GM04503 (cell line): ENCODE measurements around the gene KCNK6.
"Not testable (repeated sequence)": the region's sequence is repeated elsewhere in the genome, so short reads cannot be mapped to it uniquely, and the experiment has no call there.

Experiments used
- DNase-seq: peaks from one replicate; pipeline ENCODE4 v3.0.0-alpha.2; 2012; ENCODE audit warnings: low read depth

KCNK6 gene

DNA sequence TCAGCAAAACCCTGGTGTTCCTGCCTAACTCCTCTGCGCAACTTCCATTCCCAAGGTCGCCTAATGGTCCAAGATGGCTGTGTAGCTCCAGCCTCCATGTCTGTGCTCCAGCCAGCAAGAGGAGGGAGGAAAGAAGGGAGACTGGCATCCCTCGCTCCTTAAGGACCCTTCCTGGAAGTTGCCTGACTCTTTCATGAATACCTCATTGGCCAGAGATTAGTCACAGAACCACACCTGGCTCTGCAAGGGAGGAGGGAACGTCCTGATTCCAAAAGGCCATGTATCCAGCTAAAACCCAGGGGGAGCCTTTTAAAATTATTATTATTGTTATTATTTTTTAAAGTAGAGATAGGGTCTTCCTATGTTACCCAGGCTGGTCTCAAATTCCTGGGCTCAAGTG, 4.8 kb downstream of the KCNK6 start:
- no peak for DNase-seq

DNA sequence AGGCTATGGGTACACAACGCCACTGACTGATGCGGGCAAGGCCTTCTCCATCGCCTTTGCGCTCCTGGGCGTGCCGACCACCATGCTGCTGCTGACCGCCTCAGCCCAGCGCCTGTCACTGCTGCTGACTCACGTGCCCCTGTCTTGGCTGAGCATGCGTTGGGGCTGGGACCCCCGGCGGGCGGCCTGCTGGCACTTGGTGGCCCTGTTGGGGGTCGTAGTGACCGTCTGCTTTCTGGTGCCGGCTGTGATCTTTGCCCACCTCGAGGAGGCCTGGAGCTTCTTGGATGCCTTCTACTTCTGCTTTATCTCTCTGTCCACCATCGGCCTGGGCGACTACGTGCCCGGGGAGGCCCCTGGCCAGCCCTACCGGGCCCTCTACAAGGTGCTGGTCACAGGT, 6.9 kb downstream of the KCNK6 start:
- DNase-seq: no peak

DNA sequence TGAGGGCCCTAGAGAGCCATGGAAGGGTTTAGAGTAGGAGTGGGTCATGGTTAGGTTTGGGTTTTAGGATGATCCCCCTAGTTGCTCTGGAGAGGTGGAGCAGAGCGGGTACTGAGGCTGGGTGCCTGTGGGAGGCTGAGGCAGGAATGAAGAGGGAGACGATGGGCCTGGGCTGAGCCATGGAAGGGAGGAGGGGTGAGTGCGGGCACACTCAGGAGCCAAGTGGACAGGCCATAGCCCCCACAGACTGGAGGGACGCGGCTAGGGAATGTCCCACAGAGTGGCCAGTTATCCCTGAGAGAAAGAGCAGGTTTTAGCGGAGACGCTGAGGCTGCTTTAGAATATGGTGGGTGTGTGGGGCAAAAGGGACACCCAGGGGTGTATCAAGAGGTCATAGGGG, 10.0 kb downstream of the KCNK6 start:
- DNase-seq: no peak

DNA sequence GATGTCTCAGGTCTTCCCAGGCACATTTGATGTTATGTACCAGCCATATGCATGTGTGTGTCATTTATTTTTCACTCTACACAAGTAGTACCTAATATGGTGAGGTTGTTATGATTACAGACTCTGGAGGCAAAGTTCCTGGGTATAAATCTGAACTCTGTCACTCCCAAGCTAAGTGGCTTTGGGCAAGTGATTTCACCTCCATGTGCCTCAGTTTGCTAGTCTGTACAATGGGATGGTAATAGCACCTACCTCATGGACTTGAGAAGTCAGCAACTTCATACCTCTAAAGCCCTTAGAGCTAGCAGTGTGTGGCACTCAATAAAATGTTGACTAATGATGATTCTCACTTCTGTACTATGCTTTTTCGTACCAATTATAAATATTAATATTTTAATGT, 12.1 kb downstream of the KCNK6 start:
- no peak for DNase-seq

DNA sequence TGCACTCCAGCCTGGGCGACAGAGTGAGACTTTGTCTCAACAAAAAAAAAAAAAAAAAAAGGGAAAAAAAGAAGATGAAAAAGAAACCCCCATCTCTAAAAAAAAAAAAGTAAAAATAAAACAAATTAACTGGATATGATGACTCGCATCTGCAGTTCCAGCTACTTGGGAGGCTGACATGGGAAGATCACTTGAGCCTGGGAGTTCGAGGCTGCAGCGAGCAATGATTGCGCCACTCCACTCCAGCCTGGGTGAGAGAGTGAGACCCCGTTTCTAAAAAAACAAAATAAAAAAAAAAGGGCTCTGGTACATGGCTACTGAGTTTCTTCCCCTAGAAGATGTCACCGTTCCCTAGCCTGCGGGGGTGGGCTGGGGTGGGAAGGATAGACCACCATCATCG, 13.6 kb downstream of the KCNK6 start:
- DNase-seq: no peak

DNA sequence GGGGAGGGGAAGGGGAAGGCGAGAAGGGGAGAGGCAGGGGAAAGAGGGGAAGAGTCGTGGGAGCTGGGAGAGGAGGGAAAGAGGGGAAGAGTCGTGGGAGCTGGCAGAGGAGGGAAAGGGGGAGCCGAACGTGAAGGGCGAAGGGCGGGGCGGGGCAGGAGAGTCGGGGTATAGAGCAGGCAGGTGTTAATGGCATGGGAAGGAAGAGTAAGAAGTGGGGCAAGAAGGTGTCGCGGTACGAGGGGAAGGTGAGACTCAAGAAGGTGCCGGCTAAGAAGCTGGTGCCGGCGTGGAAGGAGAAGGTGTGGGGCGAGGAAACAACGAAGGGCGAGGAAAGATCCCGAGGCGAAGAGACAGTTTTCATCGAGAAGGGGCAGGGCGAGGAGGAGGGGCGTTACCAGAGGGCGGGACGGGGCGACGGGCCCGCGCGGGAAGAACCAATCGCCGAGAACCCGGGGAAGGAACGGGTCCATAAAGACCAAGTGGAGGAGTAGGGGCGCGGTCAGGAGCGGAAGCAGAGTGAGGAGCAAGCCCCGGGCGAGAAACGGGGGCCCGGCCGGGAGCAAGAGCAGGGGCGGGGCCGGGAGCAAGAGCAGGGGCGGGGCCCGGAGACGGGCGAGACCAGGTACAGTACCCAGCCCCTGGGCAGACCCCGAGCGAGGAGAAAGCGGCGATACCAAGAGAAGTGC, 16.4 kb downstream of the KCNK6 start:
- peak; percentile 76 for DNase-seq

DNA sequence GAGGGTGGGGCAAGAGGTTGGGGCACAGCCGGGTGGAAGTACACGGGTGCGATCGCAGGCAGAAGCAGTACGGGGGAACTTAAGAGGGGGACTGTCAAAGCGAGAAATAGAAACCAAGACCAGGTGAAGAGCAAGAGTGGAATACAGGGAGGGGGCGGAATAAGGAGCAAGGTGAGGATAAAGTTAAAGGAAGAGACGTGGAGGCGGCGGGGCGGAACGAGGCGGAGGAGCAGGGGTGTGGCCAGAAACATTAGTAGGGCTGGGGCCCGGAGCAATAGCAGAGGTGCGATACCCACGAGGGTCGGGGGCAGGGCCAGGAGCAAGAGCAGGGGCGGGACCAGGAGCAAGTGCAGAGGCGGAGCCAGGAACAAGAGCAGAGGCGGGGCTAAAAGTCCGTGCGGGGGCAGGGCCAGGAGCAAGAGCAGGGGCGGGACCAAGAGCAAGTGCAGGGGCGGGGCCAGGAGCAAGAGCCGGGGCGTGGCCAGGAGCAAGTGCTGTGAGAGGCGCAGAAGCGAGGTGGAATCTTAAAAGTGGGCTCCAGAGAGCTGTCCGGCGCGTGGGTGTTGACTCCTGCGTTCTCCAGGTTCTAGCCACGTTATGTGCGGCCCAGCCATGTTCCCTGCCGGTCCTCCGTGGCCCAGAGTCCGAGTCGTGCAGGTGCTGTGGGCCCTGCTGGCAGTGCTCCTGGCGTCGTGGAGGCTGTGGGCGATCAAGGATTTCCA, 17.2 kb downstream of the KCNK6 start:
- peak; percentile 21 for DNase-seq

DNA sequence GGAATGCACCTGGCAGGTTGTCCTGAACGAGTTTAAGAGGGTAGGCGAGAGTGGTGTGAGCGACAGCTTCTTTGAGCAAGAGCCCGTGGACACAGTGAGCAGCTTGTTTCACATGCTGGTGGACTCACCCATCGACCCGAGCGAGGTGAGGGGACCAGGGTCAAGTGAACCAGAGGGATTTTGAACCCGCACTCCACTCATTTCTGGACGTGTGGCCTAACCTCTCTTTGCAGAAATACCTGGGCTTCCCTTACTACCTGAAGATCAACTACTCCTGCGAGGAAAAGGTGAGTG, 17.7 kb downstream of the KCNK6 start:
- DNase-seq: no peak

DNA sequence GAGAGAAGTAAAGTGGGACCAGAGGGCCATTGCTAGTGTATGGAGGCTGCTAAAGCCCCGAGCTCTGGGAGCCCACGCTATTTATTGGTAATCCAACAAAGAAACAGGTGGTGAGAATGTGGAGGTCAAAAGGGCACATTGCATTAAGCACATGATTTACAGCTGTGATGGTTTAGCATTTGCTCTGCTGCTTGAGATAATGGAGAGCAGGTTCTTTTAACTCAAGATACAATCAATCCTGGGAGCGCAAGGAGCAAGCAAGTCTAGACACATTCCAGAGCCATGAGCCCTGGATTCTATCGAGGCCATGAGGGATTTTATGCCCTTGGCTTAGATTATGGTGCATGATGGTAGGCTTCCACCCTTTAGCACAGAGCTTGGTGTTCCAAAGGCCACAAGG, 19.4 kb downstream of the KCNK6 start:
- not testable (repeated sequence) for DNase-seq

DNA sequence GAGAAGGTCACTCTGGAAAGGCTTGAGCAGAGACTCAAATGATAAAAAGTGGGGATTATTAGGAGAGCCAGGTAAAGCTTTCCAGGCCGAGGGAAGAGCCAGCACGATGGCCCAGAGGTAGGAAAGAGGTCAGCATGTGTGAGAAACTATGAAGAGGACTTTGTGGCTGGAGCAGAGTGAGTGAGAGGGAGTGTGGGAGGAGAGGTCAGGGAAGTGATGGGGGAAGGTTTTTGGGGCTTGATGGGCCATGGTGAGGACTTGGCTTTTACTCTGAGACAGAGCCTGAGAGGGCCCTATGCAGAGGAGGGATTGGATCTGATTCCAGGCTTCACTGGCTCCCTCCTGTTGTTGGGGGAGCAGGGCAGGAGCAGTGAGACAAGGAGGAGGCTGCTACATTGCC, 21.3 kb downstream of the KCNK6 start:
- no peak for DNase-seq

DNA sequence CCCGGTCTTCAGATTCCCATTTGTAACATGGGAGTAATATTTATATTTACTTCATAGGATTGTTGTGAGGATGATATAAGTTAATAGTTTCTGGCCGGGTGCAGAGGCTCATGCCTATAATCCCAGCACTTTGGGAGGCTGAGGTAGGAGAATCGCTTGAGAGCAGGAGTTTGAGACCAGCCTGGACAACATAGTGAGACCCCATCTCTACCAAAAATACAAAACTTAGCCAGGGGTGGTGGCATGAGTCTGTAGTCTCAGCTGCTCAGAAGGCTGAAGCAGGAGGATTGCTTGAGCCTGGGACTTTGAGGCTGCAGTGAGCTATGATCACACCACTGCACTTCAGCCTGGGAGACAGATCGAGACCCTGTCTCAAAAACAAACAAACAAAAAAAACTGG, 27.2 kb downstream of the KCNK6 start:
- DNase-seq: no peak

DNA sequence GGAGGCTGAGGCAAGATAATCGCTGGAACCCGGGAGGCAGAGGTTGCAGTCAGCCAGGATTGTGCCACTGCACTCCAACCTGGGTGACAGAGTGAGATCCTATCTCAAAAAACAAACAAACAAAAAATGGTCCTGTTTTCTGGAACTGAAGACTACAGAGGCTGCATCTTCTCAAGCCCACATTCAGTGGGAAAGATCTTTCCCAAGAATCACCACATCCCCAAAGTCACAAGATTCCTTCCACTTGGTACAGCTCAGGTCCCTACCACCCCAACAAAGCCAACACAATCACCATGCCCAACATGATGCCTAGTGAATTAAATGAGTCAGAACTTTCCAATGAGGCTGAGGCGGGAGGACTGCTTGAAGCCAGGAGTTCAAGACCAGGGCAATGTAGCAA, 31.2 kb downstream of the KCNK6 start:
- no peak for DNase-seq

DNA sequence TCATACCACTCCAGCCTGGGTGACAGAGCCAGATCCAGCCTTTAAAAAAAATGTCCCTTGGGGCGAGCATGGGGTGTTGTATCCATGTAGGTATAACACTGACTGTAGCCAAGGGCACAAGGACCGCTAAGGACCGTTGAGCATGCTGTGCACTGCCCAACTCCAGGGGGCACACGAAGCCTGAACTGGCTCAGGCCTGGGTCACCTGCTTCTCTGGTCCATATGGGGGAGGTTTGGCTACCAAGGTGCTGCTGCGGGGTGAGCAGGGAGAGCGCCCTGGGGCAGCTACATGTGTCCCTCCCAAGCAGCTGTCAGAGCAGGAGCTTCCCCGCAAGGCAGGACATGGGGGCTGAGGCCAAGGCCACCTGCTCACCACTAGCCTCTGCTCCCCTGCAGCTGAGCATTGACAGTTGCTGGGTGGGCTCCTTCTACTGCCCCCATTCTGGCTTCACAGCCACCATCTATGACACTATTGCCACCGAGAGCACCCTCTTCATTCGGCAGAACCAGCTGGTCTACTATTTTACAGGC, 32.3 kb downstream of the KCNK6 start:
- DNase-seq: no peak

DNA sequence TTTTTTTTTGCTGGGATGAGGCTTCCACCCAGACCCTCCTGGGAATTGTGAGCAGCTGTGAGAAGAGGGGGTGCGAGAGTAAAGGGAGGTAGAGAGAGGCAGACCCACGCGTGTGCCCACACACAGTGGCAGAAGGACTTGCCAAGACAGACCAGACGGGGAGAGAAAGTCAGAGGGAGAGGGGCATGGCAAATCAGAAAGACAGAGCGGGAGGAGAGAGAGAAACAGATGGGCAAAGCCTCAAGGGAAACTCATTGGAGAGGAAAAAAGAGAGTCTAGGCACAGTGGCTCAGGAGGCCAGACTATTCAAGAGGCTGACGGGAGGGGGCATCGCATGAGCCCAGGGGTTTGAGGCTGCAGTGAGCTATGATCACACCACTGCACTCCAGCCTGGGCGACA, 33.0 kb downstream of the KCNK6 start:
- DNase-seq: no peak

DNA sequence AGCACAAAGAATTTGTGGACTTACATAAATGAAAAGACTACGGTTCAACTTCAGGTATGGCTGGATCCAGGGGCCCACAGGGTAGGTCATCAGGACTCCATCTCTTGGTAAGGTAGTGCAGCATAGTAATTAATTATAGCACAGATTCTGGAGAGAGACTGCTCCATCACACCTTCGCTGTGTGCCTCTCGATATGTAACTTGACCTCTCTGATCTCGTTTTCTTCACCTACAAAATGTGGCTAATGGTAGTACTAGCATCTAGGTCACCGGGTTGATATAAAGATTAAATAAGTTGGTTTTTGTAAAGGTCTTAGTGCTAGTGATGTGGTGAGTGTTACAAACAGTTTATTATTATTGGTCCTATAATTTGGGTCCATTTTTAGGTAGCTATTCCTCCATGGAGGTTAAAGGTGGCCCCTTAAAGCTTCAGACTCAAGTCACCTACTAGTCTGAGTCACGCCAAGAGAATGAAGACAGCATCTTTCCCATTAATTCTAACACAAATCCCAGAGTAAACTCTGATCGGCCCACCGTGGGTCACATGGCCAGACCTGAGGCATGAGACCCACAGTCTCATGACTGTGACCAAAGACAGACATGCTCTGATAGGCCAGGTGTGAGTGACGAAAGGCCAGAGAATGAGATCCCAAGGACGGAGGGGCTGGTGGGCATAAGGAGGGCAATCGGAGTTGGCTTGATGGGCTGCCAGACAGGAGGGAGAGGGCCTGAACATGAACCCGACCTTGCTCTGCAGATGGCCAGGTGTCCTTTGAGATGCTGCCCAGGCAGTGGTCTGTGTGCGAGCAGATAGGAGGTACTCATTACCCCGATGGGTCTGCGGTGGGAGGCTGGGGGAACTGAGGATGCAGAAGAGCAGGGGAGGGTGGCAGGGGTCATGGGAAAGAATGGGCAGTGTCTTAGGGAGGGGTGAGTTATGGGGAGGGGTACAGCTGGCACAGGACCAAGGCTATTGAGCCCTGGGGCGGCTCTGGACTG, 36.4 kb downstream of the KCNK6 start:
- DNase-seq: no peak

DNA sequence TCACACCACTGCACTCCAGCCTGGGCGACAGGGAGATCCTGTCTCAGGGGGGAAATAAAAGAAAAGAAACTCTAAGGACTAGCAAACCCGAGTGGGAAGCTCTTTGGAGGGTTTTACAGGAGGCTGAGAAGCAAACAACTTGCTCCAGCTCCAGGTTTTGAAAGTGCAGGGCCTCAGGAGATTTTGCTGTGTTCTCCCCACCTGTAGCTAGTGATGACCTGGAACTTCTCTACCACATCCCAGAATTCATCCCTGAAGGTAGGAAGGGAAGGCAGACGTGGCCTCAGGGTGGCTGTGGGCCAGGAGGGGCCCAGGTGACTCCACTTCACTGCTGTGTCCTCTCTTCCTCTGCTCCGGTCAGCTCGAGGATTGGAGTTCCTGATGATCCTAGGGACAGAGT, 38.4 kb downstream of the KCNK6 start:
- no peak for DNase-seq

DNA sequence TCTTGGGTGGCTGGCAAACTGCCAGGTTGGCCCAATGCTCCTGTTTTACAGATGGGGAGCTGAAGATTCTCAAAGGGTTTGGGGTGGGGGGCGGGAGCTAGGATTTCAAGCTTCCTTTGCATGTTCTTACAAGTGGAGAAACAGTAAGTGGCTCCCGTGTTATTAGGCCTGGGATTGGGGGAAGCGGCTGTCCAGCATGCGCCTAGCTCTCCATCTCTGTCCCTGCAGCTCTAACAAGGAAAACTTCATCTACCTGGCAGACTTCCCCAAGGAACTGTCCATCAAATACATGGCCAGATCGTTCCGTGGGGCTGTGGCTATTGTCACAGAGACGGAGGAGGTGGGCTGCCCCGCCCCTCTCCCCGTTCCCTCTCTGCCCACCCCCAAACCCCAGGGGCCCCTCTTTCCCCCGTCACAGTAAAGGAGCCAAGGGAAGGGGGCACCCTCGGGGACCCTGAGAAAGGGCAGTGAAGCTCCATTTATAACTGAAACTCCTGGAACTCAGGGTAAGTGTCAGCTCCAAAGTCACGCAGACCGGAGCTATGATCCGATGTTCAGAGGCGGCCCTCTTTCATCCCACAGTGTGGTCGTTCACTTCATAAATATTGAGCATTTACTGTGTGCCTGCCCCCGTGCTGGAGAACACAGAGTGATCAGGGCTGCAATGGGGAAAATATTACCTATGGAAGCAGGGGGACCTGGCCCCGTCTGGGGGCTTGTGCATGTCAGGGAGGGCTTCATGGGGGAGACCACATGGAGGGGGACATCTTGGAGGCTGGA, 39.8 kb downstream of the KCNK6 start:
- DNase-seq: no peak

DNA sequence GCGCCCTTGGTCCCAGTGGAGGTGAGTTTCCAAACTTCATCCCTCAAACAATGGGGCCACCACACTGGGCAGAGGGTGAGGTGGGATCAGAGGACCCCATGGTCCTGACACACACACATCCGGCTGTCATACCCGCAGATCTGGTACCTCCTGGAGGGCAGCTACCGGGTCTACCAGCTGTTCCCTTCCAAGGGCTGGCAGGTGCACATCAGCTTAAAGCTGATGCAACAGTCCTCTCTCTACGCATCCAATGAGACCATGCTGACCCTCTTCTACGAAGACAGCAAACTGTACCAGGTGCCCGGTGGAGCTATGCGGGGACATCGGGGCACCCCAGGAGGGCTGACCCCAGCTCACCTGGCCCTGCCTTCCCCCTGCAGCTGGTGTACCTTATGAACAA, 40.7 kb downstream of the KCNK6 start:
- DNase-seq: no peak

DNA sequence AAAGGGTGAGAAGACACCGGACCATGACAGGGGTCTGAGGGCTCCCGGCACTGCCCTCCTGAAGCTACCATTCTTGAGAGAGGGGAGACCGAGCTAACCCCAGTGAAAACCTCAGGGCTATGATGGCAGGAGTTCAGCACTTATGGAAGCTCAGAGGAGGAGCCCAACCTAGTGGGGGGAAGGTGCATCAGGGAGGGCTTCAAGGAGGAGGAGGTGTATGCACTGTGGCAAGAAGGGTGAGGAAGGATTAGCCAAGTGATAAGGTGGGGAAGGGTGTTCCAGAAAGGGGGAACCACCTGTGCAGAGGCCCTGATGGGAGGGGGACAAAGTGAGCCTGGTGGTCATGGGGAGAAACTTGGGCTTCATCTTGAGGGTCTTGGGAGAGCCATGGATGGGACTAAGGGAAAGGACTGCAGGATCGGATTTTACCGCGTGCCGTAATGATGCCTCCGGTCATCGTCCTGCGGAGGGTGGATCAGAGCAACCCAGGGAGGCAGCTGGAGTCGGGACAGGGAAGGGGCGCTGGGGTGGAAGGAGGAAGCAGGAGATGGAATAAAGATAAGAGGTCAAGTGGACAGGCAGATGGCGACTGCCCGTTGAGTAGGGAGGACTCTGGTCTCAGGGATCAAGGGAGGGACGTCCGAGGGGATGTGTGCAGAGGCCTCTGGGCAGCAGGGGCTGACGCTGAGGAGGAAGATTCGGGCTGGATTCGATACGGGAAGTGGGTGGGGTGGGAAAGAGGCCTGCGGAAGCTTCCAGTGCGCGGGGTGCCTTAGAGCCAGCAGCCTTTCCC, 41.4 kb downstream of the KCNK6 start:
- DNase-seq: no peak

DNA sequence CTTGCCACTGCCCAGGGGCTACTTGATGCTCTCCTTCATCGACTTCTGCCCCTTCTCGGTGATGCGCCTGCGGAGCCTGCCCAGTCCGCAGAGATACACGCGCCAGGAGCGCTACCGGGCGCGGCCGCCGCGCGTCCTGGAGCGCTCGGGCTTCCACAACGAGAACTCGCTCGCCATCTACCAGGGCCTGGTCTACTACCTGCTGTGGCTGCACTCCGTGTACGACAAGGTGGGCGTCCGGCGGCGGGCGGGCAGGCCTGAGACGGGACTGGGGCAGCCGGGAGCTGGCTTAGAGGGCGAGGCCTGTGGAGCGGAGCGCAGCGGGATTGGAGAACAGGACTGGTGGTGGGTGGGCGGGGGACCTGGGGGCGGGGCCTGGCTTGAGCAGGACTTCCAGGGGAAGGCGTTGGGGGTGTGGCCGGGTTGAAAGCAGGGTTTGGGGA, 42.0 kb downstream of the KCNK6 start:
- peak; percentile 11 for DNase-seq
